Muscle layer of colon (tissue), 2 donors: ENCODE data around the gene ODAD4.

Source experiments
- H3K27ac ChIP-seq: one replicate; pipeline ENCODE4 v1.7.0; 2013; ENCODE audit warnings: low read depth, mild to moderate bottlenecking, low read length, moderate library complexity
- H3K27me3 ChIP-seq, 2 donors: one replicate each; pipeline ENCODE4 v1.7.0; 2013; ENCODE audit warnings: low read length in 2 of 2, mild to moderate bottlenecking in 2 of 2; ENCODE audit not compliant: insufficient read depth in 2 of 2, control insufficient read depth in 1 of 2
- H3K36me3 ChIP-seq: one replicate; pipeline ENCODE4 v1.7.0; 2013; ENCODE audit warnings: mild to moderate bottlenecking, low read length; ENCODE audit not compliant: insufficient read depth
- H3K4me1 ChIP-seq: one replicate; pipeline ENCODE4 v1.7.0; 2013; ENCODE audit warnings: mild to moderate bottlenecking, low read length; ENCODE audit not compliant: insufficient read depth
- H3K4me3 ChIP-seq, 2 donors: one replicate each; pipeline ENCODE4 v1.7.0; 2013; ENCODE audit warnings: low read length in 2 of 2, low read depth in 1 of 2, mild to moderate bottlenecking in 1 of 2, moderate library complexity in 1 of 2
- H3K9ac ChIP-seq: one replicate; pipeline ENCODE4 v1.7.0; 2013; ENCODE audit warnings: low read length
- H3K9me3 ChIP-seq: one replicate; pipeline ENCODE4 v1.7.0; 2013; ENCODE audit warnings: mild to moderate bottlenecking, low read length
- donor health status: abdominal sarcoma.
- donor health status: Adenocarcinoma of cecum.

Gene ODAD4

DNA sequence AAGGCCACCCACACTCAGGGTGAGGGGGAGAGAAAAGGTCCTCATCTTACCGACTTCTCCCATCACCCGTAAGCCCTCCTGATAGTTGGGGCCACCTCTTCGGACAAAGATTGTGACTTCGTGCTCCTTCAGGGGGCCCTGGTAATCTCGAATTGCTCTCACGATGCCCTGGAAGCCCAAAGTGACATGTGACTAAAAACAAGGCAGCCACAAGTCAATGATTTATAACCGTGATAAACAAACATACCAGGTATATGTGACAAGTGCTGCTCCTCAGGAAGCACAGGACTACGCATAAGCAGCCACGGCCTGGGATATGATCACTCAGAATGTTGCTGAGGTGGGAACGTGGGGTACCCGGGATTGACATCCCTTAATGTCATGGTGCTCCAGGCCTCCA lies 28.8 kb upstream of the ODAD4 start:
- no peaks in the 10 kb centered on the region for H3K9me3 ChIP-seq
- H3K4me1 ChIP-seq, result peaks cover 3% of the 10 kb centered on the region
- H3K4me3 ChIP-seq, result no peak overlapping the region
- no peaks in the 10 kb centered on the region for H3K27me3 ChIP-seq
- peaks cover 60% of the 10 kb centered on the region for H3K36me3 ChIP-seq
- no peak overlapping the region for H3K27ac ChIP-seq
- no peak overlapping the region for H3K9ac ChIP-seq

- Histone ChIP-seq H3K9me3 (no peaks in the 10 kb centered on the region), H3K27me3 (no peaks in the 10 kb centered on the region), H3K4me1 (peaks cover 8% of the 10 kb centered on the region), H3K36me3 (peaks cover 54% of the 10 kb centered on the region), H3K9ac (no peak overlapping the region), H3K4me3 (no peak overlapping the region), H3K27ac (no peak overlapping the region)
Measured at GRCh38 chr17:41904242-41904841, 26.1 kb upstream of the ODAD4 start.

DNA sequence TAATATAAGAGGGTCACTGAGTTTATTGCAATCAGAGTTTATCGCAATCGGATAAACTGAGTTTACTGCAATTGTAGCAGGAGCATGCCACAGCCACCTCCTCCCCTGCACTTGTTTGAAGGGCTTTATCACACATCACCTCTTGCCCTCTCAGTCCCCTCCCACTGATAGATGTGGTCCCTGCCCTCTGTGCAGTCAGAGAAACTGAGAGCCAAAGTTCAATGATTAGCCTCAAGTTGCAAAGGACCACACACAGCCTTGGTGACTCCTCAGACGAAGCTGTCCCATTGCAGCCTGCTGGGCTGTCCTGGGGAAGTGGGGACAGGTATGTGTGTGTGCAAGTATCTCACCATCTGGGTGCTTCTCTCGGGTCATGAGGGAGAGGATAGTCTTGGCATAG lies 25.2 kb upstream of the ODAD4 start:
- Histone ChIP-seq H3K9me3 (no peaks in the 10 kb centered on the region), H3K9ac (no peak overlapping the region), H3K27me3 (no peaks in the 10 kb centered on the region), H3K4me1 (peaks cover 8% of the 10 kb centered on the region), H3K4me3 (no peak overlapping the region), H3K27ac (no peak overlapping the region), H3K36me3 (peaks cover 58% of the 10 kb centered on the region)

- no peaks in the 10 kb centered on the region for H3K9me3 ChIP-seq
- peaks cover 66% of the 10 kb centered on the region for H3K36me3 ChIP-seq
- no peak overlapping the region for H3K4me3 ChIP-seq
- H3K9ac ChIP-seq, result no peak overlapping the region
- peaks cover 8% of the 10 kb centered on the region for H3K4me1 ChIP-seq
- H3K27me3 ChIP-seq, result no peaks in the 10 kb centered on the region
- no peak overlapping the region for H3K27ac ChIP-seq
Measured at GRCh38 chr17:41906465-41907184, 23.8 kb upstream of the ODAD4 start.

- no peaks in the 10 kb centered on the region for H3K9me3 ChIP-seq
- H3K27ac ChIP-seq, result no peak overlapping the region
- H3K4me3 ChIP-seq, result no peak overlapping the region
- no peak overlapping the region for H3K9ac ChIP-seq
- H3K27me3 ChIP-seq, result no peaks in the 10 kb centered on the region
- H3K36me3 ChIP-seq, result peaks cover 65% of the 10 kb centered on the region
- H3K4me1 ChIP-seq, result peaks cover 8% of the 10 kb centered on the region
Measured at GRCh38 chr17:41907185-41907556, 23.2 kb upstream of the ODAD4 start.

DNA sequence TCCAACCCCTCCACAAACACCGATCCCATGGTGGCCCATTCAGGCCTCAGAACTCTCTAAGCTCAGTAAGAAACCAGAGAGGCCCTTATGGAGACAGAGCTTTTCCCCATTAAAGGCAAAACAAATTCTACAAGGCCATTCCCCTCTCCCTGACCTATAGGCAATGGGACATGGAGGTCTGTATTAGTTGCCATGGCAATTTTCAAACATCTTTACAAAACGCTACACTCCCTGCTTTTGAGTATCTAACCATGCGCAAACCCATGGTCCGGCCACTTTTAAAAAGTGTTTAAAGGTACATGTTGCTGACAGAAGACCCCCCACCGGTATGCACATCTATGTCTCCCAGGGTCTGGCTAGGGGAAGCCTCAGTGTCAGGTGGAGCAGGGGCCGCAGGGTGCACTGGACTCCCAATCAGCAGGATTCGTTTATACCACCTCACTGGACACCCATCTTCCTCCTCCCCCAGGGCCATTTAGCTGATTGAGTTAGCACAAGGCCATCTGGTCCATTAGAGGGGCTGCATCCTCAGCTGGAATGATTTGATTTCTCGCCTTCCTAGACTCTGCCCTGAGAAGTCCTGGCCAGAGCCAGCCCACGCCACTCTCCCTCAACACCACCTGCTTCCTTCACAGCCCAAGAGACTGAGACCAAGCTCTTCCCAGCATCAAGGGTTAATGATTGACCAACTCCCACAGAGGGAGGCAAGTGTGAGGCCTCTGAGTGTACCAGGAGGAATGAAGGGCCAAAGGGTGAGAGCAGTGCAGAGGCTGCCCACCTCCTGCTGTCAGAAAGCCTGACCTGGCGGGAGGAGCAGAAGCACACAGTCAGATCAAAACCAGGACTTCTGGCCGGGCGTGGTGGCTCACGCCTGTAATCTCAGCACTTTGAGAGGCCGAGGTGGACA lies 22.5 kb upstream of the ODAD4 start:
- Histone ChIP-seq H3K9me3 (no peaks in the 10 kb centered on the region), H3K9ac (no peak overlapping the region), H3K4me1 (peaks cover 8% of the 10 kb centered on the region), H3K36me3 (peaks cover 68% of the 10 kb centered on the region), H3K4me3 (no peak overlapping the region), H3K27ac (no peak overlapping the region), H3K27me3 (no peaks in the 10 kb centered on the region)

DNA sequence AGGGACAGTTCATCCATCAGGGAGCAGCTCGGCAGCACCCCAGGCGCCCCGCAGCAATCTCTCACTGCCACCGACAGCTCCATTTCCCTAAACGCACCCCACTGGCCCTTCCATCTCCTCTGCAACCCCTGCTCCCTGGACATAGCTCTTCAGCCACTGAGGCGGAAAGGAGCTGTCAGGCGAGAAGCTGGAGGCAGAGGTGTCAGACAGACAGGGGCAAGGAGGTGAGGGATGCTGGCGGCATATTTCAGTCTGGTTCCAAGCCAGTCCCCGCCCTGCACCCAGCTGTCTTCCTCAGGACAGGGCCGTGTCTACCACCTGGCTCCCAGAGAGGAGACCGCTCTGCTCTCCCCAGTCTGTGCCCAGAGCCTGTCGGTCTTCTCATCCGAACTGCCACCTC lies 21.3 kb upstream of the ODAD4 start:
- Histone ChIP-seq H3K9ac (no peak overlapping the region), H3K27me3 (no peaks in the 10 kb centered on the region), H3K4me3 (no peak overlapping the region), H3K9me3 (no peaks in the 10 kb centered on the region), H3K27ac (no peak overlapping the region), H3K4me1 (peaks cover 8% of the 10 kb centered on the region), H3K36me3 (peaks cover 76% of the 10 kb centered on the region)

DNA sequence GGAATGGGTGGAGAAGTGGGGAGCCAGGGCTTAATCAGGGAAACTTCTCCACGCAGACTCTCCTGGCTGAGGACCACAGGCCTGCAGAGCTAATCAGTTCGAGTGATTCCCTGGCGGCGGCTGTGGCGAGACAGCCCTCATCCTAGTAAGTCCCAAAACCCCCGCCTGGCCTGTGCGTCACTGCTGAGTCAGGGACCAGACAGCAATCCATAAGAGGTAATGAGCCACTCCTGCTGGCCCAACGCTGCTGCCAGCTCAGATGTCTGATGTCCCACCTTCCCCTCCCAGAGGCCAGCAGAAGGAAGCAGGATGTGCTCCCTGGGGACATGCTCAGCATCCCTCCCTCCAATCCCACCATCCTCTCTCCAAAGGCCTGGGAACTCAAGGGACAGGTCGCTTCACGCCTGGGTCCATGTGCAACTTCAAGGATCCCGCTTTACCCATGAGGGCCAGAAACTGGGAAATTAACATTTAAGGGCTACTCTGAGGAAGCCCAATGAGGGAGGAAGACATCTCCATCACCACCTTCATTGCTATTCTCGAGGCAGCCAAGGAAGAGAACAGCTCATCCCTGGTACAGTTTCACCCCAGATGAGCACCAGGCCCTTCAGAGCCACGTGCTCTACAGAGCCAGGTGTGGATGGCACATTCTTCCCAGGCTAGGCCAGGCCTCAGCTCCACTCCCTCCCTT lies 19.6 kb upstream of the ODAD4 start:
- Histone ChIP-seq H3K27ac (no peak overlapping the region), H3K9ac (no peak overlapping the region), H3K4me3 (no peak overlapping the region), H3K9me3 (no peaks in the 10 kb centered on the region), H3K4me1 (peaks cover 13% of the 10 kb centered on the region), H3K27me3 (no peaks in the 10 kb centered on the region), H3K36me3 (peaks cover 60% of the 10 kb centered on the region)

DNA sequence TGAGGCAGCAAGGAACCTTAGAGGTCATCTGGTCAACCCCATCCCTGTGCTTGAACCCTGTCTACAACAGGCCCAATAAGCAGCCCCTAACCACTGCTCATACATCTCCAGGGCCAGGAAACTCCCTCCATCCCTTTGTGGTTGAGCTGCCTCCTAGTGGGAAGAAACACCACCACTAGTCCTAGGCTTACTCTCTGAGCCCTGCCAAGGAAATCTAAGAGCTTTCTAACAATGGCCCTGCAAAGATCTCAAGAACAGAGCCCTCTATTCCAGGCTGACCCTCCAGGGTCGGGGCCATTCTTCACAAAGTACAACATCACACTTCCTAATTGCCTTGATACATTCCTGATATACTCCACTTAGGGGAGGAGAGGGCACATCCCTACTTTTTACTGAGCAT lies 17.5 kb upstream of the ODAD4 start:
- Histone ChIP-seq H3K4me3 (no peak overlapping the region), H3K36me3 (peaks cover 49% of the 10 kb centered on the region), H3K4me1 (peaks cover 19% of the 10 kb centered on the region), H3K27me3 (no peaks in the 10 kb centered on the region), H3K9me3 (no peaks in the 10 kb centered on the region), H3K9ac (no peak overlapping the region), H3K27ac (no peak overlapping the region)

- no peak overlapping the region for H3K27ac ChIP-seq
- no peaks in the 10 kb centered on the region for H3K27me3 ChIP-seq
- no peaks in the 10 kb centered on the region for H3K9me3 ChIP-seq
- no peak overlapping the region for H3K9ac ChIP-seq
- H3K4me3 ChIP-seq, result no peak overlapping the region
- peaks cover 47% of the 10 kb centered on the region for H3K36me3 ChIP-seq
- peaks cover 20% of the 10 kb centered on the region for H3K4me1 ChIP-seq
Measured at GRCh38 chr17:41913798-41914197, 16.6 kb upstream of the ODAD4 start.

DNA sequence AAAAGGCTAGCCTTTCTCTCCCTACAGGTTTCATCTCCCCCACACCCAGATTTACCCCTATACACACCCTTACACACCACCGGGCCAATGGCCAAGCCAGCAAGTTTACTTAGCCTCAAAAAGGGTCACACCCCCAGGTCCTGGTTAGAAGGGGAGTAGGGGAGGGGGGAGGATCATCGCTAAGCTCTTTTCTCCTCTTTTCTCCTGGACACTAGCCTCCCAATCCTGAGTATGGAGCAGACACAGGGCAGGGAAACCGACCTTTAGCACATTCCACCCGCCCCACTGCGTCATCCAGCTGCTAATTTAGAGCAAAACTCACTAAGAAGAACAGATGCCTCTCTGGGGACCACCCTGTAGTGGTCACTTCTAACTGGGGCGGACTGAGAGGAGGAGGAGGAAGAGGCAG lies 16.1 kb upstream of the ODAD4 start:
- Histone ChIP-seq H3K27me3 (no peaks in the 10 kb centered on the region), H3K36me3 (peaks cover 41% of the 10 kb centered on the region), H3K27ac (no peak overlapping the region), H3K9me3 (no peaks in the 10 kb centered on the region), H3K4me3 (no peak overlapping the region), H3K4me1 (peaks cover 22% of the 10 kb centered on the region), H3K9ac (no peak overlapping the region)
